ENCODE results near the gene OR52K1.

Gene OR52K1

GRCh38 chr11:4539603-4540219, 57.3 kb downstream of the OR52K1 start:
- TF ChIP-seq, protein P1, sequence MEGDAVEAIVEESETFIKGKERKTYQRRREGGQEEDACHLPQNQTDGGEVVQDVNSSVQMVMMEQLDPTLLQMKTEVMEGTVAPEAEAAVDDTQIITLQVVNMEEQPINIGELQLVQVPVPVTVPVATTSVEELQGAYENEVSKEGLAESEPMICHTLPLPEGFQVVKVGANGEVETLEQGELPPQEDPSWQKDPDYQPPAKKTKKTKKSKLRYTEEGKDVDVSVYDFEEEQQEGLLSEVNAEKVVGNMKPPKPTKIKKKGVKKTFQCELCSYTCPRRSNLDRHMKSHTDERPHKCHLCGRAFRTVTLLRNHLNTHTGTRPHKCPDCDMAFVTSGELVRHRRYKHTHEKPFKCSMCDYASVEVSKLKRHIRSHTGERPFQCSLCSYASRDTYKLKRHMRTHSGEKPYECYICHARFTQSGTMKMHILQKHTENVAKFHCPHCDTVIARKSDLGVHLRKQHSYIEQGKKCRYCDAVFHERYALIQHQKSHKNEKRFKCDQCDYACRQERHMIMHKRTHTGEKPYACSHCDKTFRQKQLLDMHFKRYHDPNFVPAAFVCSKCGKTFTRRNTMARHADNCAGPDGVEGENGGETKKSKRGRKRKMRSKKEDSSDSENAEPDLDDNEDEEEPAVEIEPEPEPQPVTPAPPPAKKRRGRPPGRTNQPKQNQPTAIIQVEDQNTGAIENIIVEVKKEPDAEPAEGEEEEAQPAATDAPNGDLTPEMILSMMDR (IDR thresholded peaks at IDR 0.05), result peak; percentile 81
- DNase-seq, result peak; percentile 69
- no peaks in the 10 kb centered on the region for H3K4me1 Mint-ChIP-seq
- H3K9me3 Mint-ChIP-seq, result no peaks in the 10 kb centered on the region
- H3K36me3 Mint-ChIP-seq (ENCODE audit: low read depth), result no peaks in the 10 kb centered on the region
- no peak overlapping the region for H3K27ac Mint-ChIP-seq
- no peak overlapping the region for H3K4me3 Mint-ChIP-seq
- H3K27me3 Mint-ChIP-seq (ENCODE audit: low read depth, poor library complexity), result peaks cover 39% of the 10 kb centered on the region

DNA sequence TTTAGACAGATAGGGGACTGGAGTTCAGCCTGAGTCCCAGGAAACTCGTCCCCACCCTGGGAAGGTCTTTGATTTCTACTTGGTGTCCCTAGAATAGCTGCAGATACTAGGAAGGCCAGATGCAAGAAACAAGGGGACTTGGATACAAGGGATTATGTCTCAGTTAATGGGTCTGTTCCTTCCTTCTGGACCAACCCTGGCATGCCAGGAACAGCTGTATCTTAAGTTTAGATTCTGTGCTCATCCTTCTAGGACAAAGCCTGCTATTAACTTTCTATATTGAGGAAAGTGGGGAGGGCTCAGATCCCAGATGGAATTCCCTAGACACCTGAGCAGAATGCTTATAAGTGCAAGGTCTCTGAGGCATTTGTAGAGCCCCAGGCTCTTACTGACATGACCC, 58.6 kb downstream of the OR52K1 start:
- Mint-ChIP-seq H3K27ac (no peak overlapping the region), H3K36me3 (ENCODE audit: low read depth) (no peaks in the 10 kb centered on the region), H3K4me1 (no peaks in the 10 kb centered on the region), H3K4me3 (no peak overlapping the region), H3K27me3 (ENCODE audit: low read depth, poor library complexity) (peaks cover 35% of the 10 kb centered on the region), H3K9me3 (no peaks in the 10 kb centered on the region)
- no peak for DNase-seq
- TF ChIP-seq, protein P1 (IDR thresholded peaks at IDR 0.05), result no peak
